HEK293 (cell line): ENCODE measurements around the gene PNPLA3.

ENCODE experiments used
- CTCF ChIA-PET: fragments of 350-600 bp; formaldehyde crosslinking; extraction: SDS; loops from one replicate; lab custom pipeline; 2021; ENCODE audit warnings: antibody characterized with exemption; lab: Yijun Ruan, JAX
- POLR2A ChIA-PET: fragments of 300-600 bp; formaldehyde crosslinking; extraction: SDS; loops from one replicate; lab custom pipeline; 2020; ENCODE audit warnings: antibody characterized with exemption, inconsistent platforms; lab: Yijun Ruan, JAX
- H3K27ac ChIP-seq: fragments of 200-500 bp; sonication (Bioruptor generic); 2 replicates; pipeline ENCODE4 v1.5.1; 2014; ENCODE audit warnings: low read depth, low read length, control low read depth, inconsistent platforms; ENCODE audit errors: extremely low read depth
- H3K36me3 ChIP-seq, 2 experiments: fragments of 200-500 bp in 1 of 2; sonication (Bioruptor generic) in 1 of 2; 1 replicate in 1 of 2; 2 replicates in 1 of 2; pipeline ENCODE4 v1.5.1; 2014 to 2017; ENCODE audit warnings: inconsistent platforms in 2 of 2, low read length in 2 of 2; ENCODE audit not compliant: control insufficient read depth in 2 of 2, insufficient read depth in 1 of 2
- H3K4me1 ChIP-seq: fragments of 200-500 bp; sonication (Bioruptor generic); 2 replicates; pipeline ENCODE4 v1.5.1; 2014; ENCODE audit warnings: mild to moderate bottlenecking, low read length, inconsistent platforms; ENCODE audit not compliant: control insufficient read depth, insufficient read depth
- H3K4me3 ChIP-seq: 2 replicates; pipeline ENCODE4 v1.5.1; 2011; ENCODE audit warnings: low read depth, mild to moderate bottlenecking, control low read depth, low read length, moderate library complexity
- H3K9me3 ChIP-seq: fragments of 200-500 bp; sonication (Bioruptor generic); 2 replicates; pipeline ENCODE4 v1.5.1; 2014; ENCODE audit warnings: low read depth, low read length, inconsistent platforms; ENCODE audit not compliant: control insufficient read depth, insufficient read depth
- OSR2 ChIP-seq: fragments of 450-650 bp; formaldehyde crosslinking; IDR thresholded peaks from 2 replicates; pipeline ENCODE4 v1.5.1; 2016; ENCODE audit warnings: missing biosample characterization, missing genetic modification characterization
- REPIN1 ChIP-seq: fragments of 450-650 bp; formaldehyde crosslinking; IDR thresholded peaks from 2 replicates; pipeline ENCODE4 v1.5.1; 2017; ENCODE audit warnings: missing biosample characterization, missing genetic modification characterization, low read depth
- SETDB1 ChIP-seq: IDR thresholded peaks from one replicate; pipeline ENCODE4 v1.6.1; 2017; ENCODE audit warnings: mild to moderate bottlenecking, low read length, moderate library complexity, mixed read lengths; ENCODE audit not compliant: insufficient read length
- SP3 ChIP-seq: fragments of 450-650 bp; formaldehyde crosslinking; IDR thresholded peaks from 2 replicates; pipeline ENCODE4 v1.5.1; 2016; ENCODE audit warnings: missing biosample characterization, missing genetic modification characterization
- ZBTB8A ChIP-seq: fragments of 450-650 bp; formaldehyde crosslinking; IDR thresholded peaks from 2 replicates; pipeline ENCODE4 v1.5.1; 2016; ENCODE audit warnings: missing biosample characterization, missing genetic modification characterization
- ZFP37 ChIP-seq: fragments of 450-650 bp; formaldehyde crosslinking; IDR thresholded peaks from 2 replicates; pipeline ENCODE4 v1.5.1; 2016; ENCODE audit warnings: missing biosample characterization, missing genetic modification characterization
- ZFP41 ChIP-seq: fragments of 450-650 bp; formaldehyde crosslinking; IDR thresholded peaks from 2 replicates; pipeline ENCODE4 v1.5.1; 2016; ENCODE audit warnings: missing biosample characterization, missing genetic modification characterization, borderline replicate concordance
- ZNF23 ChIP-seq: fragments of 450-650 bp; formaldehyde crosslinking; IDR thresholded peaks from 2 replicates; pipeline ENCODE4 v1.5.1; 2016; ENCODE audit warnings: missing biosample characterization, missing genetic modification characterization, borderline replicate concordance
- ZNF341 ChIP-seq: fragments of 450-650 bp; formaldehyde crosslinking; IDR thresholded peaks from 2 replicates; pipeline ENCODE4; 2016; ENCODE audit warnings: low read depth, missing biosample characterization, missing genetic modification characterization
- ZNF362 ChIP-seq: fragments of 450-650 bp; formaldehyde crosslinking; IDR thresholded peaks from 2 replicates; pipeline ENCODE4 v1.5.1; 2016; ENCODE audit warnings: missing biosample characterization, missing genetic modification characterization
- ZNF394 ChIP-seq: fragments of 450-650 bp; formaldehyde crosslinking; IDR thresholded peaks from 2 replicates; pipeline ENCODE4 v1.5.1; 2016; ENCODE audit warnings: missing biosample characterization, missing genetic modification characterization, mild to moderate bottlenecking, moderate library complexity, borderline replicate concordance
- ZNF518A ChIP-seq: fragments of 450-650 bp; formaldehyde crosslinking; conservative IDR thresholded peaks from 2 replicates; pipeline ENCODE4 v1.5.1; 2016; ENCODE audit warnings: low read depth, missing biosample characterization, missing genetic modification characterization
- ZNF610 ChIP-seq: fragments of 450-650 bp; formaldehyde crosslinking; IDR thresholded peaks from 2 replicates; pipeline ENCODE4 v1.5.1; 2016; ENCODE audit warnings: missing biosample characterization, missing genetic modification characterization, borderline replicate concordance
- ZNF621 ChIP-seq: fragments of 450-650 bp; formaldehyde crosslinking; IDR thresholded peaks from 2 replicates; pipeline ENCODE4 v1.5.1; 2017; ENCODE audit warnings: missing biosample characterization, missing genetic modification characterization
- ZNF624 ChIP-seq: fragments of 450-650 bp; formaldehyde crosslinking; IDR thresholded peaks from 2 replicates; pipeline ENCODE4 v1.5.1; 2017; ENCODE audit warnings: missing biosample characterization, missing genetic modification characterization
- ZNF626 ChIP-seq: fragments of 450-650 bp; sonication (Bioruptor Pico); formaldehyde crosslinking; IDR thresholded peaks from 2 replicates; pipeline ENCODE4 v1.5.1; 2018; ENCODE audit warnings: missing biosample characterization, missing genetic modification characterization, inconsistent platforms
- ZNF658 ChIP-seq: fragments of 450-650 bp; formaldehyde crosslinking; IDR thresholded peaks from 2 replicates; pipeline ENCODE4; 2016; ENCODE audit warnings: missing biosample characterization, missing genetic modification characterization
- ZNF664 ChIP-seq: fragments of 450-650 bp; formaldehyde crosslinking; IDR thresholded peaks from 2 replicates; pipeline ENCODE4 v1.5.1; 2016; ENCODE audit warnings: missing biosample characterization, missing genetic modification characterization
- ZNF704 ChIP-seq: fragments of 450-650 bp; formaldehyde crosslinking; IDR thresholded peaks from 2 replicates; pipeline ENCODE4 v1.5.1; 2016; ENCODE audit warnings: missing biosample characterization, missing genetic modification characterization
- ZNF830 ChIP-seq: fragments of 450-650 bp; IDR thresholded peaks from 2 replicates; pipeline ENCODE4 v1.5.0; 2018; ENCODE audit warnings: missing biosample characterization, missing genetic modification characterization, low read depth, mild to moderate bottlenecking, moderate library complexity
- ZSCAN4 ChIP-seq: fragments of 450-650 bp; formaldehyde crosslinking; IDR thresholded peaks from 2 replicates; pipeline ENCODE4 v1.5.1; 2017; ENCODE audit warnings: missing biosample characterization, missing genetic modification characterization
- TF ChIP-seq, protein P1 (sequence below): IDR thresholded peaks from 2 replicates; pipeline ENCODE4 v1.6.1; 2011; ENCODE audit warnings: mild to moderate bottlenecking, low read depth, low read length, borderline replicate concordance
- TF ChIP-seq, protein P2 (sequence below): fragments of 450-650 bp; formaldehyde crosslinking; IDR thresholded peaks from 2 replicates; pipeline ENCODE4 v1.5.1; 2016; ENCODE audit warnings: missing biosample characterization, missing genetic modification characterization, low read depth

Gene PNPLA3

DNA sequence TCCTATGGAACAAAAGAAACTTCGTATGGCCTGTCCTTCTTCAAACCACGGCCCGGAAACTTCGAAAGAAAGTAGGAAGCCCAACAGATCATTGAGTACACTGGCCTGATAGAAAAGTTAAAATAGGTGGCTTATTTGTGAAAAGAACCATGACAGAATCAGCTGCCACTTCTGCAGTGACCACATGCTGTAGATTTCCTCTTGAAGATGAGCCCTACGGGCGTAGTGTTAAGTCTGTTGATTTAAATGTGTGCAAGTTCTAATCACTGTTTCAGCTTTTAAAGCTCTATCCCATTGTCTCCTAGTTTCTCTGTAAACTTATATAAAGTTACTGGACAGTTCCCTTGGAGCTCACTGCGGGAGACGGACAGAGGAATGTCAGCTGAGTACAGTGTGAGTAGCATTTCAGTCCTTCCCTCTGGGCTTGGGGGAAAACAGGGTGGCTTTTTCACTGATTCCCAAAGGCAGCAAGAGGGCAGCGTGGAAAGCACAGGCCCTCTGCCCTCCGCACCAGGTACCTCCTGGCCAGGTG lies 49.4 kb downstream of the PNPLA3 start:
- POLR2A ChIA-PET, result interaction anchor here (0.6 kb wide), 1 partner anchor 582 kb away, joined by 7 read pairs; no protein-coding TSS in a partner anchor
- peaks cover 39 to 96% of the 10 kb centered on the region in 2 experiments for H3K36me3 ChIP-seq

DNA sequence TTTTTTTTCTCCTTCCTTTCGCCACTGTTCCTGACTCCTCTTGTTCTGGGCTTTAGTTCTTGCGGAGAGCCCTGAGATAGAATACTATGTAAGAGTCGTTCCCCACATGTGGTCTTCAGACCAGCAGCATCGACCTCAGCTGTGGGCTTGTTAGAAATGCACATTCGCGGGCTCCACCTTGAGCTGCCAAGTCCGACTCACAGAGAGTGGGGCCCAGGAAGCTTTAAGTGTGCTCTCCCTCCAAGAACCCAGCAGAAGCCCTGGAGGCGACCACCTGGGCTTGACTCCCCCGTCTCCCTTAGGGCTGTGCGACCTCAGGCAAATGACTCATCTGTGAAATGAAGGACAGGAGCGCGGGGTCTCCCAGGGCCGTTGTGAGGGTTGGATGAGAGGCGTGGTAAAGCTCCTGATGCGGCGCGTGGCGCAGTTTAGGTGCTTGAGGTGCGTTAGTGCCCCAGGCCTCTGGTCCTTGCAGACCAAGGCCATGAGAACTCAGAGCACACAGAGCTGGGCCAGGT lies 50.5 kb downstream of the PNPLA3 start:
- CTCF ChIA-PET, result interaction anchor here (0.7 to 1.7 kb wide), 2 partner anchors 19 to 28 kb away, joined by 3 to 5 read pairs; no protein-coding TSS in a partner anchor
- H3K36me3 ChIP-seq, result peaks cover 40 to 95% of the 10 kb centered on the region in 2 experiments
- H3K9me3 ChIP-seq, result no peaks in the 10 kb centered on the region
- H3K27ac ChIP-seq, result no peak overlapping the region
- no peaks in the 10 kb centered on the region for H3K4me1 ChIP-seq
- no peak overlapping the region for H3K4me3 ChIP-seq
- POLR2A ChIA-PET, result no interaction called here
- TF ChIP-seq, protein P1, sequence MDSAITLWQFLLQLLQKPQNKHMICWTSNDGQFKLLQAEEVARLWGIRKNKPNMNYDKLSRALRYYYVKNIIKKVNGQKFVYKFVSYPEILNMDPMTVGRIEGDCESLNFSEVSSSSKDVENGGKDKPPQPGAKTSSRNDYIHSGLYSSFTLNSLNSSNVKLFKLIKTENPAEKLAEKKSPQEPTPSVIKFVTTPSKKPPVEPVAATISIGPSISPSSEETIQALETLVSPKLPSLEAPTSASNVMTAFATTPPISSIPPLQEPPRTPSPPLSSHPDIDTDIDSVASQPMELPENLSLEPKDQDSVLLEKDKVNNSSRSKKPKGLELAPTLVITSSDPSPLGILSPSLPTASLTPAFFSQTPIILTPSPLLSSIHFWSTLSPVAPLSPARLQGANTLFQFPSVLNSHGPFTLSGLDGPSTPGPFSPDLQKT, result no peak
- no peak for TF ChIP-seq ZNF664 (tag by site-specific recombination)
- no peak for TF ChIP-seq ZNF394 (tag by site-specific recombination)
- no peak for TF ChIP-seq ZNF518A (tag by site-specific recombination)
- no peak for TF ChIP-seq ZSCAN4 (tag by site-specific recombination)
- TF ChIP-seq SP3, result no peak
- TF ChIP-seq ZNF658, result no peak

More for the DNA sequence above, 49.4 kb downstream of the PNPLA3 start:
- CTCF ChIA-PET, result interaction anchor here (0.6 to 1.9 kb wide), 6 partner anchors 20 to 742 kb away, joined by 3 to 10 read pairs (median 4); no protein-coding TSS in a partner anchor
- Histone ChIP-seq H3K4me3 (no peak overlapping the region), H3K4me1 (no peaks in the 10 kb centered on the region), H3K9me3 (no peaks in the 10 kb centered on the region)
- no peak for TF ChIP-seq ZNF621
- TF ChIP-seq ZNF341 (tag by site-specific recombination), result no peak
- no peak for TF ChIP-seq ZFP41 (tag by site-specific recombination)
- TF ChIP-seq ZNF23 (tag by site-specific recombination), result no peak
- TF ChIP-seq ZNF830 (tag by site-specific recombination), result no peak
- TF ChIP-seq ZFP37 (tag by site-specific recombination), result no peak
- TF ChIP-seq REPIN1 (tag by site-specific recombination), result no peak
- TF ChIP-seq ZNF626 (tag by site-specific recombination), result no peak
- TF ChIP-seq ZNF362 (tag by site-specific recombination), result no peak
- no peak for TF ChIP-seq ZNF624
- TF ChIP-seq, protein P2, sequence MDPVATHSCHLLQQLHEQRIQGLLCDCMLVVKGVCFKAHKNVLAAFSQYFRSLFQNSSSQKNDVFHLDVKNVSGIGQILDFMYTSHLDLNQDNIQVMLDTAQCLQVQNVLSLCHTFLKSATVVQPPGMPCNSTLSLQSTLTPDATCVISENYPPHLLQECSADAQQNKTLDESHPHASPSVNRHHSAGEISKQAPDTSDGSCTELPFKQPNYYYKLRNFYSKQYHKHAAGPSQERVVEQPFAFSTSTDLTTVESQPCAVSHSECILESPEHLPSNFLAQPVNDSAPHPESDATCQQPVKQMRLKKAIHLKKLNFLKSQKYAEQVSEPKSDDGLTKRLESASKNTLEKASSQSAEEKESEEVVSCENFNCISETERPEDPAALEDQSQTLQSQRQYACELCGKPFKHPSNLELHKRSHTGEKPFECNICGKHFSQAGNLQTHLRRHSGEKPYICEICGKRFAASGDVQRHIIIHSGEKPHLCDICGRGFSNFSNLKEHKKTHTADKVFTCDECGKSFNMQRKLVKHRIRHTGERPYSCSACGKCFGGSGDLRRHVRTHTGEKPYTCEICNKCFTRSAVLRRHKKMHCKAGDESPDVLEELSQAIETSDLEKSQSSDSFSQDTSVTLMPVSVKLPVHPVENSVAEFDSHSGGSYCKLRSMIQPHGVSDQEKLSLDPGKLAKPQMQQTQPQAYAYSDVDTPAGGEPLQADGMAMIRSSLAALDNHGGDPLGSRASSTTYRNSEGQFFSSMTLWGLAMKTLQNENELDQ, result no peak
- TF ChIP-seq ZNF610, result no peak
- no peak for TF ChIP-seq ZBTB8A (tag by site-specific recombination)
- TF ChIP-seq OSR2, result no peak
- TF ChIP-seq SETDB1, result no peak
- no peak for TF ChIP-seq ZNF704
- TF ChIP-seq, all 188 proteins: peak for 0
- no peak overlapping the region for H3K27ac ChIP-seq
